Vagina (tissue), 2 donors: ENCODE measurements around the gene ERVMER34-1. TPM values are rescaled to one million over a fixed set of nuclear protein-coding genes. Genes with fewer than 3 reads are reported as not detected.

Experiments used
- DNase-seq, 2 donors: peaks; one replicate each; pipeline ENCODE4 v3.0.0-alpha.2; 2017; ENCODE audit errors: extremely low spot score in 2 of 2
- H3K27ac ChIP-seq: fragments of 200-600 bp; sonication (generic); one replicate; pipeline ENCODE4 v1.5.1; 2019
- H3K27me3 ChIP-seq: fragments of 200-600 bp; sonication (generic); one replicate; pipeline ENCODE4 v1.5.1; 2019
- H3K36me3 ChIP-seq, 2 donors: fragments of 200-600 bp; sonication (generic); one replicate each; pipeline ENCODE4 v1.5.1; 2017 to 2019
- H3K4me1 ChIP-seq: fragments of 200-600 bp; sonication (generic); one replicate; pipeline ENCODE4 v1.5.1; 2019
- H3K4me3 ChIP-seq, 2 donors: fragments of 200-600 bp; sonication (generic); 1 replicate in 1 of 2; 2 replicates in 1 of 2; pipeline ENCODE4 v1.5.1; 2016 to 2019
- H3K9me3 ChIP-seq: fragments of 200-600 bp; sonication (generic); one replicate; pipeline ENCODE4 v1.5.1; 2019
- POLR2A ChIP-seq, 2 donors: fragments of 450-650 bp; IDR thresholded peaks; one replicate each; pipeline ENCODE4 v1.6.1; 2017; ENCODE audit warnings: antibody characterized with exemption in 2 of 2, mild to moderate bottlenecking in 2 of 2, moderate library complexity in 2 of 2
- POLR2AphosphoS5 ChIP-seq, 2 donors: sonication (generic); formaldehyde crosslinking; IDR thresholded peaks; one replicate each; pipeline ENCODE4 v1.9.0; 2017; ENCODE audit warnings: antibody characterized with exemption in 2 of 2, mild to moderate bottlenecking in 2 of 2, low read depth in 1 of 2; ENCODE audit not compliant: insufficient read depth in 1 of 2
- intact Hi-C: fragments of 100-400 bp; cut with DNase I; formaldehyde crosslinking; loops from one replicate; pipeline ENCODE4 v1.15.1; 2023
- total RNA-seq: library from RNA; depleted of rRNA; stranded (reverse); fragments of >200 nt; gene quantifications from one replicate; pipeline ENCODE4 v1.2.3, GENCODE V29; 2016
- TF ChIP-seq, protein P1 (sequence below), 3 experiments: fragments of 450-650 bp in 2 of 3; fragments of 200-600 bp in 1 of 3; sonication (generic) in 1 of 3; IDR thresholded peaks; one replicate each; pipeline ENCODE4 v1.5.1; 2017 to 2019; ENCODE audit warnings: antibody characterized with exemption in 3 of 3, mild to moderate bottlenecking in 2 of 3, moderate library complexity in 2 of 3

ERVMER34-1 gene
- total RNA-seq, 1 donor from 2014 or later, result 2.7 TPM

DNA sequence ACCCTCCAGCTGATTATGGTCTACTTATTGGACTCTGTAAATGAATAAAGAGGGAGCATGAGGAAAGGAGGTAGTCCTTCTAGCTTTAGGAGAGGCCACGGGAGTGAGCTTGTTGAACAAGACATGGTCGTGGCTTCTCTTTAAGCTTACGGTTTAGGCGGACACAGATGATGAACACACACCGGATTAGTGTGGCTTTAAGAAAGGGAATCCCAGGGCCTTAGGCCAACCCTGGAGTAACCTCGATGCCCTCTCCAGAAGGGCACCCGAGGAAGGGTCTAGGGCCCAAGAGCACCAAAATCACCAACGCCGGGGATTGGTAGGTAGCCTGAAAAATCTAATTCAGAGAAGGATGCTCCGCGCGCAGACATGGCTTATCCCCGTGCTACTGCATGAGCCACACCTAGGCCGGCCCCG, 39.4 kb downstream of the ERVMER34-1 start:
- TF ChIP-seq POLR2A (IDR thresholded peaks at IDR 0.05) (no peak), POLR2AphosphoS5 (IDR thresholded peaks at IDR 0.05; ENCODE audit: insufficient read depth in 1 of 2, low read depth in 1 of 2) (no peak)
- TF ChIP-seq, protein P1, sequence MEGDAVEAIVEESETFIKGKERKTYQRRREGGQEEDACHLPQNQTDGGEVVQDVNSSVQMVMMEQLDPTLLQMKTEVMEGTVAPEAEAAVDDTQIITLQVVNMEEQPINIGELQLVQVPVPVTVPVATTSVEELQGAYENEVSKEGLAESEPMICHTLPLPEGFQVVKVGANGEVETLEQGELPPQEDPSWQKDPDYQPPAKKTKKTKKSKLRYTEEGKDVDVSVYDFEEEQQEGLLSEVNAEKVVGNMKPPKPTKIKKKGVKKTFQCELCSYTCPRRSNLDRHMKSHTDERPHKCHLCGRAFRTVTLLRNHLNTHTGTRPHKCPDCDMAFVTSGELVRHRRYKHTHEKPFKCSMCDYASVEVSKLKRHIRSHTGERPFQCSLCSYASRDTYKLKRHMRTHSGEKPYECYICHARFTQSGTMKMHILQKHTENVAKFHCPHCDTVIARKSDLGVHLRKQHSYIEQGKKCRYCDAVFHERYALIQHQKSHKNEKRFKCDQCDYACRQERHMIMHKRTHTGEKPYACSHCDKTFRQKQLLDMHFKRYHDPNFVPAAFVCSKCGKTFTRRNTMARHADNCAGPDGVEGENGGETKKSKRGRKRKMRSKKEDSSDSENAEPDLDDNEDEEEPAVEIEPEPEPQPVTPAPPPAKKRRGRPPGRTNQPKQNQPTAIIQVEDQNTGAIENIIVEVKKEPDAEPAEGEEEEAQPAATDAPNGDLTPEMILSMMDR (IDR thresholded peaks at IDR 0.05), result no peak
- H3K27ac ChIP-seq, result peak overlapping the region; percentile 14
- intact Hi-C loops, result loop anchor here (5.0 kb wide), 1 partner anchor 55 kb away; the partner anchor contains the start of gene USP46
- H3K4me1 ChIP-seq, result peaks cover 26% of the 10 kb centered on the region
- DNase-seq, result peak in 1 of 2 donors; percentile 98
- peak overlapping the region; percentile 76 to 87 for H3K4me3 ChIP-seq
- H3K27me3 ChIP-seq, result no peaks in the 10 kb centered on the region
- H3K9me3 ChIP-seq, result no peaks in the 10 kb centered on the region
- peaks cover 0 to 17% of the 10 kb centered on the region in 2 donors for H3K36me3 ChIP-seq

DNA sequence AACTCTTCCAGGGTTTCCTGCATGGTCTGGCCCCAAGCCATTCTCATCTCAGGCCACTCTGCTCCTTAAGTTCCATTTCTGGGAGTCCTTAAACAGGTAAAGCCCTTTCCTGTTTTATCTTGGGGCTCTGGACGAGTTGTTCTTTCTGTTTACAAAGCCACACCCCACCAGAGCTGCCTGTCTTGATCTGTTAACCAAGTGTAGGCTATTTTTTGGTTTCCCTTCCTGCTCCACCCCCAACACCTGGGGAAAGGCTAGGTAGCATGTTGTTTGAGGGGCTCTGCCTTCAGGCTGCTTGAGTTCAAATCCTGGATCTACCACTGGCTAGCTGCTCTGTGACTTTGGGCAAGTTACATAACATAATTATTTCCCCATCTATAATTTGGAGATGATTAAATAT, 40.0 kb downstream of the ERVMER34-1 start:
- no peaks in the 10 kb centered on the region for H3K9me3 ChIP-seq
- TF ChIP-seq, protein P1 (IDR thresholded peaks at IDR 0.05), result no peak
- TF ChIP-seq POLR2A (IDR thresholded peaks at IDR 0.05) (no peak), POLR2AphosphoS5 (IDR thresholded peaks at IDR 0.05; ENCODE audit: insufficient read depth in 1 of 2, low read depth in 1 of 2) (no peak)
- H3K4me1 ChIP-seq, result peaks cover 26% of the 10 kb centered on the region
- intact Hi-C loops, result loop anchor here (5.0 kb wide), 1 partner anchor 54 kb away; the partner anchor contains the start of gene USP46
- H3K4me3 ChIP-seq, result no peak overlapping the region
- no peaks in the 10 kb centered on the region for H3K27me3 ChIP-seq
- H3K27ac ChIP-seq, result no peak overlapping the region
- no peak for DNase-seq
- H3K36me3 ChIP-seq, result peaks cover 0 to 11% of the 10 kb centered on the region in 2 donors

DNA sequence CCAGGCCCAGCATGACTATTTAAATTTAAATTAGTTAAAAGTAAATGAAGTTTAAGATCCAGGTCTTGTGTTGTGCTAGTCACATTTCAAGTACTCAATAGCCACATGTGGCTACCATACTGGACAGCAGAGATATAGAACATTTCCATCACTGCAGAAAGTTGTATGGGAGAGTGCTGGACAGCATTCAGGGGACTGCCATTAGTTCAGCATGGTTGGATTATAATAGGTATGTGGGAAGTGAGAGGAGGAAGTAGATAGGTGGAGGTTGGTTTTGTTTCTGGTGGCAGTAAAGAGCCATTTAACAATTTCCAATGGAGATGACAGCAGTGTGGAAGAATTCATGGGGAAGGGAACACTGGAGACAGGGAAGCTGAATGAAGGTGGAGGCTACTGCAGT, 42.1 kb downstream of the ERVMER34-1 start:
- peaks cover 13% of the 10 kb centered on the region for H3K4me1 ChIP-seq
- no peaks in the 10 kb centered on the region for H3K9me3 ChIP-seq
- DNase-seq, result no peak
- no peaks in the 10 kb centered on the region for H3K36me3 ChIP-seq
- no peak overlapping the region for H3K27ac ChIP-seq
- intact Hi-C loops, result no loop called here
- no peak for TF ChIP-seq POLR2A (IDR thresholded peaks at IDR 0.05)
- TF ChIP-seq, protein P1 (IDR thresholded peaks at IDR 0.05), result no peak
- TF ChIP-seq POLR2AphosphoS5 (IDR thresholded peaks at IDR 0.05; ENCODE audit: insufficient read depth in 1 of 2, low read depth in 1 of 2), result no peak
- H3K4me3 ChIP-seq, result no peak overlapping the region
- H3K27me3 ChIP-seq, result no peaks in the 10 kb centered on the region

DNA sequence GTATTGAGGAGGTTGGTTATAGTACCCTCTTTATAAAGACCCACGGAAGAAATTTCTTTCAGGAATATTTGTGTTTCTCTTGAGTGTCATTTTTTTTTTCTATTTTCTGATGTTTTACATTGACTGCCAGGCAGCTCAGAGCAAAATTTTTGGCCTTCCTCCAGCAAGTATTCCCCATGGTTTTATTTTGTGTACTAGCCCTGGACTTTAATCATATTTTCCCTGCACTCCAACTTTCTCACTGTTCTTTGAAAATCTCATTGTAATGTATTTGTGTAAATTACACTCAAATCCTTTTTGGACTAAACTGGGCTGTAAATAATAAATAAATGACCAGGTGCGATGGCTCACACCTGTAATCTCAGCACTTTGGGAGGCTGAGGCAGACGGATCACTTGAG, 46.6 kb downstream of the ERVMER34-1 start:
- Histone ChIP-seq H3K27me3 (no peaks in the 10 kb centered on the region), H3K4me3 (no peak overlapping the region), H3K36me3 (no peaks in the 10 kb centered on the region), H3K27ac (no peak overlapping the region), H3K4me1 (no peaks in the 10 kb centered on the region), H3K9me3 (no peaks in the 10 kb centered on the region)
- TF ChIP-seq, protein P1 (IDR thresholded peaks at IDR 0.05), result no peak
- no peak for TF ChIP-seq POLR2A (IDR thresholded peaks at IDR 0.05)
- TF ChIP-seq POLR2AphosphoS5 (IDR thresholded peaks at IDR 0.05; ENCODE audit: insufficient read depth in 1 of 2, low read depth in 1 of 2), result no peak
- intact Hi-C loops, result no loop called here
- DNase-seq, result no peak

DNA sequence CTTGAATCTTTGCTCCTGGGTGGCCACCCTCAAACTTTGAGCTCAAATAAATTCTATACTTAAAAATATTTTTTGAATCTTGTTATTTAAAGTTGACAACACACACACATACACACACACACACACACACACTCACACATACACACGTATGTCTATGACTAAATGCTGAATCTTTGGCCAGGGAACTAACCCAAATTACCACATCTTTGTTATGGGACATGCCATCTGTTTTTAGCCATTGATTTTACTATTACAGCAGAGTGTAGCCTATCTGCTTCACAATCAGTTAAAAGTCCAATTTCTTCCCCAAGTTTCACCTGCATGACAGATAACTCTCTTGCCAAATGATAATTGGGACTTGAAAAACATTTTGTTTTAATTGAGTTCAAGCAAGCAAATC, 47.1 kb downstream of the ERVMER34-1 start:
- H3K4me3 ChIP-seq, result no peak overlapping the region
- H3K9me3 ChIP-seq, result no peaks in the 10 kb centered on the region
- H3K36me3 ChIP-seq, result no peaks in the 10 kb centered on the region
- TF ChIP-seq POLR2AphosphoS5 (IDR thresholded peaks at IDR 0.05; ENCODE audit: insufficient read depth in 1 of 2, low read depth in 1 of 2), result no peak
- no peak for TF ChIP-seq POLR2A (IDR thresholded peaks at IDR 0.05)
- no peaks in the 10 kb centered on the region for H3K4me1 ChIP-seq
- intact Hi-C loops, result no loop called here
- no peaks in the 10 kb centered on the region for H3K27me3 ChIP-seq
- H3K27ac ChIP-seq, result no peak overlapping the region
- DNase-seq, result no peak
